Keratinocyte (primary cell): Measurements from ENCODE around the gene EXD3. TPM values are rescaled to one million over a fixed set of nuclear protein-coding genes. Genes with fewer than 3 reads are reported as not detected.

Source experiments
- DNase-seq: peaks from one replicate; pipeline ENCODE4 v3.0.0-alpha.2; 2011; ENCODE audit warnings: low read depth, missing footprints, low spot score
- FAIRE-seq: peaks from 2 replicates; lab custom pipeline; 2011; peaks lifted over from hg19 to GRCh38; lab: Jason Lieb, UNC
- H2AFZ ChIP-seq: 2 replicates; pipeline ENCODE4 v1.6.0; 2012; ENCODE audit warnings: low read length, control low read depth, inconsistent platforms; ENCODE audit not compliant: control insufficient read depth
- H3K27ac ChIP-seq: 2 replicates; pipeline ENCODE4 v1.5.1; 2011; ENCODE audit warnings: low read length; ENCODE audit not compliant: control insufficient read depth, insufficient read depth
- H3K27me3 ChIP-seq: 3 replicates; pipeline ENCODE4 v1.6.0; 2011; ENCODE audit warnings: low read length; ENCODE audit not compliant: control insufficient read depth, insufficient read depth; ENCODE audit errors: extremely low read depth
- H3K36me3 ChIP-seq, 2 experiments: 2 replicates in 1 of 2; 3 replicates in 1 of 2; pipeline ENCODE4 v1.5.1; 2011; ENCODE audit warnings: low read length in 2 of 2, mild to moderate bottlenecking in 1 of 2; ENCODE audit not compliant: control insufficient read depth in 2 of 2, insufficient read depth in 2 of 2; ENCODE audit errors: extremely low read depth in 1 of 2
- H3K4me1 ChIP-seq: 3 replicates; pipeline ENCODE4 v1.5.1; 2011; ENCODE audit warnings: low read length; ENCODE audit not compliant: control insufficient read depth, insufficient read depth; ENCODE audit errors: extremely low read depth
- H3K4me2 ChIP-seq: 3 replicates; pipeline ENCODE4 v1.6.0; 2011; ENCODE audit warnings: low read depth, low read length; ENCODE audit not compliant: control insufficient read depth, insufficient read depth; ENCODE audit errors: extremely low read depth
- H3K4me3 ChIP-seq, 3 experiments: fragments of 200-600 bp in 1 of 3; sonication (generic) in 1 of 3; 2 replicates in 2 of 3; 3 replicates in 1 of 3; pipeline ENCODE4 v1.5.1; 2011 to 2016; ENCODE audit warnings: low read length in 3 of 3, mild to moderate bottlenecking in 3 of 3, control low read depth in 2 of 3, inconsistent platforms in 1 of 3, low read depth in 1 of 3, mixed read lengths in 1 of 3, mixed run types in 1 of 3, moderate library complexity in 1 of 3; ENCODE audit not compliant: control insufficient read depth in 2 of 3, insufficient read depth in 2 of 3; ENCODE audit errors: extremely low read depth in 1 of 3
- H3K79me2 ChIP-seq: 2 replicates; pipeline ENCODE4 v1.6.0; 2012; ENCODE audit warnings: low read length; ENCODE audit not compliant: control insufficient read depth, insufficient read depth
- H3K9ac ChIP-seq: 3 replicates; pipeline ENCODE4 v1.6.0; 2011; ENCODE audit warnings: low read length; ENCODE audit not compliant: control insufficient read depth, insufficient read depth; ENCODE audit errors: extremely low read depth
- H3K9me1 ChIP-seq: 3 replicates; pipeline ENCODE4 v1.6.0; 2011; ENCODE audit warnings: low read length; ENCODE audit not compliant: control insufficient read depth, insufficient read depth; ENCODE audit errors: extremely low read depth
- H3K9me3 ChIP-seq: 2 replicates; pipeline ENCODE4 v1.5.1; 2012; ENCODE audit warnings: low read depth, low read length; ENCODE audit not compliant: control insufficient read depth
- H4K20me1 ChIP-seq: 3 replicates; pipeline ENCODE4 v1.6.0; 2011; ENCODE audit warnings: low read length; ENCODE audit not compliant: control insufficient read depth, insufficient read depth; ENCODE audit errors: extremely low read depth
- EZH2 ChIP-seq: IDR thresholded peaks from one replicate; pipeline ENCODE4 v1.6.1; 2012; ENCODE audit warnings: inconsistent platforms, mild to moderate bottlenecking, low read length, moderate library complexity
- dilution Hi-C: fragments of 300-500 bp; cut with MboI; formaldehyde crosslinking; loops from one replicate; pipeline ENCODE4 v1.7.0; 2020; ENCODE audit warnings: low sequenced_read_pairs; ENCODE audit not compliant: extremely low pct_ligation_motif_present
- polyA plus RNA-seq, 5 experiments: library from polyadenylated mRNA; depleted of rRNA in 3 of 5; stranded (reverse) in 3 of 5; stranded (forward) in 1 of 5; unstranded in 1 of 5; fragments of >200 nt; gene quantifications; 1 replicate in 1 of 5; 2 replicates in 3 of 5; 3 replicates in 1 of 5; pipeline versions ENCODE4 v1.2.1 to v1.2.3, GENCODE V29; 2011 to 2012; ENCODE audit warnings: missing spikeins in 2 of 5, low read depth in 1 of 5, low replicate concordance in 1 of 5
- TF ChIP-seq, protein P1 (sequence below), 3 experiments: IDR thresholded peaks in 1 of 3; conservative IDR thresholded peaks in 1 of 3; optimal IDR thresholded peaks in 1 of 3; 2 replicates in 2 of 3; 3 replicates in 1 of 3; pipeline versions ENCODE3 to v1.5.1; 2011; ENCODE audit warnings: low read length in 3 of 3, mild to moderate bottlenecking in 3 of 3, moderate library complexity in 2 of 3, control low read depth in 1 of 3, inconsistent platforms in 1 of 3; ENCODE audit not compliant: insufficient read depth in 2 of 3; ENCODE audit errors: extremely low read depth in 1 of 3

The EXD3 gene
- polyA plus RNA-seq, 1 donor (not counting 4 experiments of a cell fraction or from before 2014, with no cell fraction given) = 1.5 TPM

DNA sequence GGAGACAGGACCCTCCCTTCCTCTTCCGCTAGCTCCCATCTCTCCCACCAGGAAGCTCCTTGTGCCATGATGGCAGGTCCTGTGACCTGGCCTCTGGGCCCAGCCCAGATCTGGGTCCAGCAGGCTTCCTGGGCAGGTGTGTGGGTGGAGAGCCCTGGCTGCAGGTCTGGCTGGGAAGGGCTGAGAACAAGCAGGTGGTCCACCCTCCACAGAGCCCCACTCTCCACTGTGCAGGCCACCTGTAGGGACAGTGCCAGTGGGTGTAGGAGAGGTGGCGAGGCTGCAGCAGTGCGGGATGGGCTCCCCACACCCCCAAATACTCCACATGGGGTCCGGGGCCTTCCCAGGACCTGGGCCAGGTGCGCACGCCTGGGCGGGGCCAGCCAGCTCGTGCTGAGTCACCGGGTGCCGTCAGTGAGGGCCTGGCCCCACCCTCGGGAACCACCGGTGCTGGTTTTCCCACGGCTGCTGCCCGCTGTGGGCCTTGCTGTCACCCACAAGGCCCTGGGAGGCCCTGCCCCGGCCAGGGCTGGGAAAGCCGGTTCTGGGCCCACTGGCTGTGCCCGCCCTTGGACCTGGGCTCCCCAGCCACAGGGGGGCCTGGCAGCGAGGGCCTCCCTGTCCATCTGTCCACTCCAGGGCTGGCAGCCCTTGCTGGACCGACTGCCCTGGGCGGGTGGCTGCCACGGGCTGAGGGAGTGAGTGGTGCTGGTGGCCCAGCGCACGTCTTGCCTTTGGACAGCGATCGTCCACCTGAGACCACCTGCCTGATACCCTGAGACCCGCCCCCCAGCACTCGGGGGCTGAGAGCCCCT is 111.6 kb downstream of the EXD3 start:
- no peaks in the 10 kb centered on the region for H3K79me2 ChIP-seq
- H3K9me1 ChIP-seq = no peaks in the 10 kb centered on the region
- peaks cover 24% of the 10 kb centered on the region for H3K4me1 ChIP-seq
- no peak overlapping the region for H3K4me3 ChIP-seq
- H3K27ac ChIP-seq = peak overlapping the region; percentile 59
- TF ChIP-seq, protein P1, sequence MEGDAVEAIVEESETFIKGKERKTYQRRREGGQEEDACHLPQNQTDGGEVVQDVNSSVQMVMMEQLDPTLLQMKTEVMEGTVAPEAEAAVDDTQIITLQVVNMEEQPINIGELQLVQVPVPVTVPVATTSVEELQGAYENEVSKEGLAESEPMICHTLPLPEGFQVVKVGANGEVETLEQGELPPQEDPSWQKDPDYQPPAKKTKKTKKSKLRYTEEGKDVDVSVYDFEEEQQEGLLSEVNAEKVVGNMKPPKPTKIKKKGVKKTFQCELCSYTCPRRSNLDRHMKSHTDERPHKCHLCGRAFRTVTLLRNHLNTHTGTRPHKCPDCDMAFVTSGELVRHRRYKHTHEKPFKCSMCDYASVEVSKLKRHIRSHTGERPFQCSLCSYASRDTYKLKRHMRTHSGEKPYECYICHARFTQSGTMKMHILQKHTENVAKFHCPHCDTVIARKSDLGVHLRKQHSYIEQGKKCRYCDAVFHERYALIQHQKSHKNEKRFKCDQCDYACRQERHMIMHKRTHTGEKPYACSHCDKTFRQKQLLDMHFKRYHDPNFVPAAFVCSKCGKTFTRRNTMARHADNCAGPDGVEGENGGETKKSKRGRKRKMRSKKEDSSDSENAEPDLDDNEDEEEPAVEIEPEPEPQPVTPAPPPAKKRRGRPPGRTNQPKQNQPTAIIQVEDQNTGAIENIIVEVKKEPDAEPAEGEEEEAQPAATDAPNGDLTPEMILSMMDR (optimal IDR thresholded peaks at IDR 0.05 in 1 of 3, IDR thresholded peaks at IDR 0.05 in 1 of 3, conservative IDR thresholded peaks at IDR 0.05 in 1 of 3; ENCODE audit: extremely low read depth in 1 of 3, insufficient read depth in 2 of 3, low read length in 3 of 3) = no peak
- TF ChIP-seq EZH2 = no peak
- H3K9me3 ChIP-seq = no peaks in the 10 kb centered on the region
- FAIRE-seq (no peak), DNase-seq (no peak)
- H3K9ac ChIP-seq = peak overlapping the region; percentile 85
- dilution Hi-C loops = no loop called here
- peak overlapping the region; percentile 56 for H3K4me2 ChIP-seq
- H3K27me3 ChIP-seq = peaks cover 17% of the 10 kb centered on the region
- no peaks in the 10 kb centered on the region for H3K36me3 ChIP-seq
- no peaks in the 10 kb centered on the region for H4K20me1 ChIP-seq
- no peak overlapping the region for H2AFZ ChIP-seq

DNA sequence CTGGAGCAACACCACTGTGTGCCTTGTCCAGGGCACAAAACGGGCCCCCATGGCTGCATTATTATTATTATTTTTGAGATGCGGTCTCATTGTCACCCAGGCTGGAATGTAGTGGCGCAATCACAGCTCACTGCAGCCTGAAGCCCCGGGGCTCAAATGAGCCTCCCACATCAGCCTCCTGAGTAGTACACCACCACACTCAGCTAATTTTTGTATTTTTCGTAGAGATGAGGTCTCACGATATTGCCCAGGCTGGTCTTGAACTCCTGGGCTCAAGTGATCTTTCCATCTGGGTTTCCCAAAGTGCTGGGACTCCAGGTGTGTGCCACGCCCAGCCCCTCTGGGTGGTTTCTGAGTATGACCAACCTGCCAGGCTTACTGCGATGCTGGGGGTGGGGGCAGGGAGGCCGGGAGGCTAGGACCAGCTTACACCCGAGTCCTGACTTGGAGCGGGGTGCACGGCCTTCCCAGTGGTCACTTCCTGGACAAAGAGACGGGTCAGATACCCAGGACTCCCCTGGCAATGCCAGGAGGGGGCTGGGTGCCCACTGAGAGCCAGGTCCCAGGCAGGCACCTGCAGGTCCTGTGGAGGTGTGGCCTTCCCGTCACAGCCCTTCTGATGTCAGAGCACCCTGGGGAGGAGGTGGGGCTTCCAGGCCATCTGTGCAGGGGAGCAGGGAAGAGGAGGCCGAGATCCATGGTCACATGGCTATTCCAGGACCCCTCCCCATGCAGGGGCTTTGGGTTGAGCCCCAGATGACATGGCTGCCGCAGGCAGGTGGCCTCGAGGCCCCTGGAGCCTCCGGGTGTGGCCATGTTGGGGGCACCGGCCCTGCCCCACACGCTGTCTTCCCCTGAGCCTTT is 112.5 kb downstream of the EXD3 start:
- dilution Hi-C loops = no loop called here
- H3K36me3 ChIP-seq = no peaks in the 10 kb centered on the region
- DNase-seq (no peak), FAIRE-seq (no peak)
- peak overlapping the region in 1 of 3 experiments; percentile 17 for H3K4me3 ChIP-seq
- peaks cover 15% of the 10 kb centered on the region for H3K27me3 ChIP-seq
- H4K20me1 ChIP-seq = no peaks in the 10 kb centered on the region
- H3K9ac ChIP-seq = peak overlapping the region; percentile 85
- peak overlapping the region; percentile 27 for H3K4me2 ChIP-seq
- H3K9me1 ChIP-seq = no peaks in the 10 kb centered on the region
- peaks cover 28% of the 10 kb centered on the region for H3K4me1 ChIP-seq
- peak overlapping the region; percentile 59 for H3K27ac ChIP-seq
- H3K9me3 ChIP-seq = no peaks in the 10 kb centered on the region
- H3K79me2 ChIP-seq = no peaks in the 10 kb centered on the region
- no peak overlapping the region for H2AFZ ChIP-seq
- TF ChIP-seq, protein P1 (optimal IDR thresholded peaks at IDR 0.05 in 1 of 3, IDR thresholded peaks at IDR 0.05 in 1 of 3, conservative IDR thresholded peaks at IDR 0.05 in 1 of 3; ENCODE audit: extremely low read depth in 1 of 3, insufficient read depth in 2 of 3, low read length in 3 of 3) = no peak
- TF ChIP-seq EZH2 = no peak
